Cardiac muscle cell (in vitro differentiated cells and primary cell): ENCODE measurements around the gene NR2E1. TPM values are rescaled to one million over a fixed set of nuclear protein-coding genes. Genes with fewer than 3 reads are reported as not detected.

ENCODE experiments used
- DNase-seq, 2 donors: peaks; one replicate each; pipeline versions ENCODE4 v3.0.0 to v3.0.0-alpha.2; 2010 to 2017; ENCODE audit warnings: low read depth in 1 of 2, low spot score in 1 of 2
- H3K27ac ChIP-seq: fragments of 200-600 bp; sonication (generic); 2 replicates; pipeline ENCODE4 v1.5.1; 2016
- H3K27me3 ChIP-seq: fragments of 200-600 bp; sonication (generic); 2 replicates; pipeline ENCODE4 v1.6.0; 2016; ENCODE audit warnings: control low read depth
- H3K36me3 ChIP-seq: fragments of 200-600 bp; sonication (generic); 2 replicates; pipeline ENCODE4 v1.5.1; 2016; ENCODE audit warnings: control low read depth
- H3K4me1 ChIP-seq: fragments of 200-600 bp; sonication (generic); 2 replicates; pipeline ENCODE4 v1.8.1; 2017; ENCODE audit warnings: low read depth, mild to moderate bottlenecking, mixed run types
- H3K4me3 ChIP-seq: fragments of 200-600 bp; sonication (generic); 2 replicates; pipeline ENCODE4 v1.5.1; 2016; ENCODE audit warnings: mild to moderate bottlenecking
- H3K9me3 ChIP-seq: fragments of 200-600 bp; sonication (generic); 2 replicates; pipeline ENCODE4 v1.5.1; 2017; ENCODE audit warnings: low read depth, mild to moderate bottlenecking, control low read depth
- CTCF ChIP-seq: IDR thresholded peaks from 2 replicates; pipeline ENCODE4 v1.5.1; 2012; ENCODE audit warnings: low read depth, mild to moderate bottlenecking, low read length
- polyA plus RNA-seq: library from polyadenylated mRNA; unstranded; fragments of >200 nt; fragmentation: Nextera tagmentation; extraction: Ambion mirVana; gene quantifications from 2 replicates; pipeline ENCODE4 v1.2.1, GENCODE V29; 2016
- total RNA-seq: library from RNA; depleted of rRNA; stranded (reverse); fragments of >200 nt; gene quantifications from 2 replicates; pipeline ENCODE4 v1.2.3, GENCODE V29; 2016

Gene NR2E1
- total and polyA plus RNA-seq, 2 experiments from 2014 or later, result not detected

- H3K4me1 ChIP-seq, result peaks cover 11% of the 10 kb centered on the region
- H3K9me3 ChIP-seq, result no peaks in the 10 kb centered on the region
- H3K4me3 ChIP-seq, result no peak overlapping the region
- DNase-seq, result no peak
- H3K27ac ChIP-seq, result no peak overlapping the region
- TF ChIP-seq CTCF, result no peak
- no peaks in the 10 kb centered on the region for H3K36me3 ChIP-seq
- peaks cover 100% of the 10 kb centered on the region for H3K27me3 ChIP-seq
These were observed 4.0 kb upstream of the NR2E1 start for GRCh38 chr6:108161724-108162282.

- DNase-seq, result no peak
- no peaks in the 10 kb centered on the region for H3K36me3 ChIP-seq
- no peak for TF ChIP-seq CTCF
- peaks cover 14% of the 10 kb centered on the region for H3K4me1 ChIP-seq
- H3K4me3 ChIP-seq, result no peak overlapping the region
- H3K27me3 ChIP-seq, result peaks cover 100% of the 10 kb centered on the region
- H3K9me3 ChIP-seq, result no peaks in the 10 kb centered on the region
- no peak overlapping the region for H3K27ac ChIP-seq
These were observed 2.6 kb upstream of the NR2E1 start for GRCh38 chr6:108163267-108163643.

GRCh38 chr6:108163644-108164542 lies 1.9 kb upstream of the NR2E1 start:
- peaks cover 100% of the 10 kb centered on the region for H3K27me3 ChIP-seq
- no peak overlapping the region for H3K4me3 ChIP-seq
- no peaks in the 10 kb centered on the region for H3K9me3 ChIP-seq
- no peaks in the 10 kb centered on the region for H3K36me3 ChIP-seq
- TF ChIP-seq CTCF, result no peak
- no peak for DNase-seq
- no peak overlapping the region for H3K27ac ChIP-seq
- H3K4me1 ChIP-seq, result peaks cover 14% of the 10 kb centered on the region

GRCh38 chr6:108164543-108164814 lies 1.3 kb upstream of the NR2E1 start:
- Histone ChIP-seq H3K27me3 (peaks cover 100% of the 10 kb centered on the region), H3K9me3 (no peaks in the 10 kb centered on the region), H3K27ac (no peak overlapping the region), H3K36me3 (no peaks in the 10 kb centered on the region), H3K4me1 (peaks cover 14% of the 10 kb centered on the region), H3K4me3 (no peak overlapping the region)
- TF ChIP-seq CTCF, result no peak
- DNase-seq, result no peak

GRCh38 chr6:108164815-108165706 lies 761 bp upstream of the NR2E1 start:
- TF ChIP-seq CTCF, result no peak
- DNase-seq, result no peak

More at GRCh38 chr6:108164815-108165706, 761 bp upstream of the NR2E1 start:
- Histone ChIP-seq H3K9me3 (no peaks in the 10 kb centered on the region), H3K36me3 (no peaks in the 10 kb centered on the region), H3K27ac (no peak overlapping the region), H3K4me3 (no peak overlapping the region), H3K4me1 (peaks cover 14% of the 10 kb centered on the region), H3K27me3 (peaks cover 100% of the 10 kb centered on the region)
